ENCODE results near the gene XXYLT1. TPM values are rescaled to one million over a fixed set of nuclear protein-coding genes. Genes with fewer than 3 reads are reported as not detected.

XXYLT1 gene
- total and polyA plus RNA-seq, 2 of the 4 experiments (the other 2 are of a cell fraction), result 14.7 to 18.1 TPM

GRCh38 chr3:195270079-195270816 lies 711 bp downstream of the XXYLT1 start (continued):
- TF ChIP-seq MXI1 (IDR thresholded peaks at IDR 0.05; ENCODE audit: borderline replicate concordance, low read depth, low read length), result no peak
- no peak for TF ChIP-seq CHD1 (IDR thresholded peaks at IDR 0.05; ENCODE audit: low read depth, low read length)

GRCh38 chr3:195269375-195270078 lies 1.4 kb downstream of the XXYLT1 start:
- in situ Hi-C loops (cut with MboI; ENCODE audit: low sequenced_read_pairs) (loop anchor here (5.0 kb wide), 2 partner anchors 253 to 592 kb away; no protein-coding TSS in a partner anchor), dilution Hi-C loops (cut with HindIII; ENCODE audit: low sequenced_read_pairs, unreplicated experiment) (no loop called here), intact Hi-C loops (cut with micrococcal nuclease) (loop anchor here (2.0 kb wide), 2 partner anchors 173 to 245 kb away; partner anchors contain the start of gene ACAP2)
- H3K9me1 ChIP-seq (ENCODE audit: insufficient read depth, low read length), result peaks cover 11% of the 10 kb centered on the region; the same call in 1 of the 2 replicates
- peak overlapping the region; percentile 93 for H3K4me2 ChIP-seq (ENCODE audit: low read depth, low read length)
- peaks cover 24 to 50% of the 10 kb centered on the region in 2 experiments for H3K79me1 ChIP-seq (ENCODE audit: low read depth in 1 of 2, low read length in 2 of 2)
- H3K18ac ChIP-seq (ENCODE audit: low read depth, low read length), result no peak overlapping the region
- H2BK15ac ChIP-seq (ENCODE audit: low read depth, low read length), result no peak overlapping the region
- H2AK5ac ChIP-seq (ENCODE audit: low read depth, low read length), result no peak overlapping the region
- H2BK120ac ChIP-seq (ENCODE audit: low read depth, low read length), result no peak overlapping the region
- no peaks in the 10 kb centered on the region for H3K27me3 ChIP-seq (ENCODE audit: control insufficient read depth, insufficient read depth, low read length)
- H3K4me1 ChIP-seq (ENCODE audit: control insufficient read depth, insufficient read depth, low read length), result peaks cover 5% of the 10 kb centered on the region
- ATAC-seq (ENCODE audit: low read depth) (no peak), DNase-seq (no peak)
- H4K8ac ChIP-seq (ENCODE audit: low read depth in 2 of 2, low read length in 2 of 2), result peak overlapping the region in 1 of 2 experiments; percentile 19; a peak in 1 of 4 replicates
- BruUV-seq (replicated peaks), result no TSS peak
- H2AFZ ChIP-seq (replicated peaks; ENCODE audit: low read length, poor library complexity), result peak overlapping the region; percentile 97
- no peak overlapping the region for H2BK20ac ChIP-seq (ENCODE audit: low read depth, low read length)
- no peaks in the 10 kb centered on the region for H3K9me3 ChIP-seq (ENCODE audit: control insufficient read depth, insufficient read depth, low read length)
- POLR2A ChIA-PET (ENCODE audit: unreplicated experiment), result no interaction called here
- no peak overlapping the region for H2BK5ac ChIP-seq (ENCODE audit: low read depth, low read length, poor library complexity, severe bottlenecking)
- no peak overlapping the region; the same call in 1 of the 2 replicates for H3K4ac ChIP-seq (ENCODE audit: low read depth, low read length)
- no peak overlapping the region for H4K91ac ChIP-seq (ENCODE audit: insufficient read depth, low read depth, low read length)
- peak overlapping the region; percentile 56 for H3K14ac ChIP-seq (replicated peaks; ENCODE audit: low read depth, low read length)
- TF ChIP-seq RFX5 (IDR thresholded peaks at IDR 0.05; ENCODE audit: low read depth, low read length) (no peak), POLR2A (IDR thresholded peaks at IDR 0.05; ENCODE audit: low read depth, low read length) (no peak), CEBPB (IDR thresholded peaks at IDR 0.05; ENCODE audit: low read depth, low read length) (no peak), MXI1 (IDR thresholded peaks at IDR 0.05; ENCODE audit: borderline replicate concordance, low read depth, low read length) (no peak), RCOR1 (IDR thresholded peaks at IDR 0.05; ENCODE audit: insufficient replicate concordance, low read length) (no peak), ELK1 (IDR thresholded peaks at IDR 0.05; ENCODE audit: borderline replicate concordance, low read depth, low read length) (no peak), CTCF (conservative IDR thresholded peaks at IDR 0.05; ENCODE audit: low read depth, low read length) (no peak), RAD21 (IDR thresholded peaks at IDR 0.05; ENCODE audit: low read length) (no peak), BHLHE40 (IDR thresholded peaks at IDR 0.05; ENCODE audit: low read depth, low read length) (no peak)
- H3K56ac ChIP-seq (ENCODE audit: extremely low read depth, insufficient read depth, low read length), result no peak overlapping the region; the same call in 1 of the 2 replicates
- peak overlapping the region; percentile 55; the same call in 1 of the 2 replicates for H3K9ac ChIP-seq (ENCODE audit: low read depth, low read length)
- peaks cover 3% of the 10 kb centered on the region; the same call in 1 of the 2 replicates for H3K36me3 ChIP-seq (ENCODE audit: control insufficient read depth, insufficient read depth, low read length)
- no peak overlapping the region for H3K27ac ChIP-seq (ENCODE audit: insufficient read depth, low read length)
- WGBS, 2 experiments (ENCODE audit: extremely low coverage in 2 of 2, insufficient read length in 1 of 2), result no CpG with 5 or more reads among the region's 5 CpGs
- H3K23ac ChIP-seq (ENCODE audit: low read depth, low read length), result peak overlapping the region; percentile 95
- peak overlapping the region; percentile 93 for H3K4me3 ChIP-seq (ENCODE audit: insufficient read depth, low read depth, low read length)
- peaks cover 13% of the 10 kb centered on the region for H4K20me1 ChIP-seq (ENCODE audit: insufficient read depth, low read length)
- no peak overlapping the region for H4K5ac ChIP-seq (ENCODE audit: low read depth, low read length)
- peak overlapping the region; percentile 96 for H2AK9ac ChIP-seq (replicated peaks; ENCODE audit: low read depth, low read length, poor library complexity)
- CTCF ChIA-PET, result interaction anchor here (1.0 to 3.3 kb wide), 8 partner anchors 16 to 598 kb away, joined by 3 to 24 read pairs (median 6); partner anchors contain the start of gene LSG1

All from IMR-90 (cell line).